Stimulated activated CD4-positive, alpha-beta T cell treated with anti-CD3 and anti-CD28 coated beads, Interleukin-1b, Interleukin-23, amount 100 ng/mL, for 4 hours (primary cell): ENCODE measurements around the gene TRIM8.

Experiments used
- DNase-seq, 2 donors: peaks; one replicate each; pipeline ENCODE4 v3.0.0-alpha.2; 2020; ENCODE audit warnings: low read depth in 2 of 2

The TRIM8 gene

GRCh38 chr10:102633287-102633686, 11.0 kb upstream of the TRIM8 start:
- DNase-seq, result no peak

- no peak for DNase-seq
Observed at GRCh38 chr10:102633848-102634247, 10.4 kb upstream of the TRIM8 start.

DNA sequence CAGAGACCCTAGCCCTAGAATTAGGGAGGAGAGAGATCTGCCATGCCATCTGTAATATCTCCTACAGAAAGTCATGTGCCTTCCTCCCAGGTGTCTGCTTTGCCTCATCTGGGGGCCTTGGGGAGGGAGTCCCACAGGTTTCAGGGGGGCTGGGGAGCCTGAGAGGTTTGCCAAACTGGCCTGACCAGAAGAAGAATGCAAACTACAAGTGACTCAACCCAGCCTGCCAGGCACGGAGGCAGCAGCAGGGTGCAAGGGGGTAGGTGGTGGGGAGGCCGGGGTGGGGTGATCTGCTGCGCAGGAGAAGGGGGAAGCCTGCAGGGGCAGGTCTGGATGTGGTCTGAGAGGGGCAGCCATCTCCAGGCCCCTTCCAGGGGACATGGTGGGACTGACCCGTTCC, 9.6 kb upstream of the TRIM8 start:
- no peak for DNase-seq

DNA sequence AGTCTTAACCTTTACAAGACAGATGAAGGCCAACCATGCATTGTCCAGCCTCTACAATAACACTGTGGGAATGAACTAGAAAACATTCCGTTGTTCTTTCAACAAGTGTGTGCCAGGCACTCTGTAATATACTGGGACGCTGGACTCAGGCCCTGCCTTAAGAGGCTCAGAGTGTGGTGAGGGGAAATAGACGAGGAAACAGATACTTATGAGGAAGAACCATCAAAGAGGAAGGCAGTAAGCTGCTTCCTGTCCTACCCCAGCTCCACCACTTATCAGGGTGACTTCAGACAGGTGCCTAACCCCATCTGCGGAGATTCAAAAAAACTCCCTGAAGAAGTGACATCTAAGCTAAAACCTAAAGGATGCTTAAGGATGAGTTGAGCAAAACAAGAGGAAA, 8.9 kb upstream of the TRIM8 start:
- no peak for DNase-seq

GRCh38 chr10:102639537-102639936, 4.7 kb upstream of the TRIM8 start:
- no peak for DNase-seq

- DNase-seq, result no peak
Observed at GRCh38 chr10:102641402-102641801, 2.9 kb upstream of the TRIM8 start.

GRCh38 chr10:102641880-102642735, 2.2 kb upstream of the TRIM8 start:
- peak; percentile 96 to 99 for DNase-seq

- DNase-seq, result peak; percentile 34 to 45
Observed at GRCh38 chr10:102642736-102643335, 1.4 kb upstream of the TRIM8 start.

- DNase-seq, result peak; percentile 9 to 48
Observed at GRCh38 chr10:102643336-102644065, 778 bp upstream of the TRIM8 start.

DNA sequence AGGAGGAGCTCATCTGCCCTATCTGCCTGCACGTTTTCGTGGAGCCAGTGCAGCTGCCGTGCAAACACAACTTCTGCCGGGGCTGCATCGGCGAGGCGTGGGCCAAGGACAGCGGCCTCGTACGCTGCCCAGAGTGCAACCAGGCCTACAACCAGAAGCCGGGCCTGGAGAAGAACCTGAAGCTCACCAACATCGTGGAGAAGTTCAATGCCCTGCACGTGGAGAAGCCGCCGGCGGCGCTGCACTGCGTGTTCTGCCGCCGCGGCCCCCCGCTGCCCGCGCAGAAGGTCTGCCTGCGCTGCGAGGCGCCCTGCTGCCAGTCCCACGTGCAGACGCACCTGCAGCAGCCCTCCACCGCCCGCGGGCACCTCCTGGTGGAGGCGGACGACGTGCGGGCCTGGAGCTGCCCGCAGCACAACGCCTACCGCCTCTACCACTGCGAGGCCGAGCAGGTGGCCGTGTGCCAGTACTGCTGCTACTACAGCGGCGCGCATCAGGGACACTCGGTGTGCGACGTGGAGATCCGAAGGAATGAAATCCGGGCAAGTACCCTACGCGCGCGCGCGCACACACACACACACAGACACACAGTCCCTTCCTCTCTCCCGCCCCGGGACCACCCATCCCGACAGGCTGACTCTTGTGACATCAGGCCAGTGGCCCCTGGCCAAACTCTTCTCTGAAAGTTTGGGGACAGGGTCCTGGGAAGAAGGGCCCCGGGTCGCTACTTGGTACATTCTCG, 538 bp downstream of the TRIM8 start:
- DNase-seq, result peak; percentile 62 to 71

DNA sequence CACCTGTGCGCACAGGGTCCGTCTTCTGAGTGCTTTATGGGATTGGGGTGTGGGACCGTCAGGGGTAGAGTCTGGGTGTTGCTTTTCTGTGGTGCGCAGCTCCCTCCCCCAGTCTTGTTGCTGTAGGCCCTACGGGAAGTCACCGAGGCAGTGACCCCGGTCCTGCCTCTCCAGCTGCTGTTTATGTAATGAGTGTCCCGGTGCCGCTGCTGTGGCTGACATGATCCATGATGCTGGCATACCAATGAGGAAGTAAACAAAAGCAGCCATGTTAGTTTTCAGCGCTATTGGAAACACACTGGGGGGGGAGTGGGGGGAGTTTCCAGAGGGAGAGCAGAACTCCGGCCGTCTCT, 1.1 kb downstream of the TRIM8 start:
- DNase-seq, result peak in 1 of 2 donors; percentile 15

- peak; percentile 52 for DNase-seq
Observed at GRCh38 chr10:102645741-102646609, 1.7 kb downstream of the TRIM8 start.

DNA sequence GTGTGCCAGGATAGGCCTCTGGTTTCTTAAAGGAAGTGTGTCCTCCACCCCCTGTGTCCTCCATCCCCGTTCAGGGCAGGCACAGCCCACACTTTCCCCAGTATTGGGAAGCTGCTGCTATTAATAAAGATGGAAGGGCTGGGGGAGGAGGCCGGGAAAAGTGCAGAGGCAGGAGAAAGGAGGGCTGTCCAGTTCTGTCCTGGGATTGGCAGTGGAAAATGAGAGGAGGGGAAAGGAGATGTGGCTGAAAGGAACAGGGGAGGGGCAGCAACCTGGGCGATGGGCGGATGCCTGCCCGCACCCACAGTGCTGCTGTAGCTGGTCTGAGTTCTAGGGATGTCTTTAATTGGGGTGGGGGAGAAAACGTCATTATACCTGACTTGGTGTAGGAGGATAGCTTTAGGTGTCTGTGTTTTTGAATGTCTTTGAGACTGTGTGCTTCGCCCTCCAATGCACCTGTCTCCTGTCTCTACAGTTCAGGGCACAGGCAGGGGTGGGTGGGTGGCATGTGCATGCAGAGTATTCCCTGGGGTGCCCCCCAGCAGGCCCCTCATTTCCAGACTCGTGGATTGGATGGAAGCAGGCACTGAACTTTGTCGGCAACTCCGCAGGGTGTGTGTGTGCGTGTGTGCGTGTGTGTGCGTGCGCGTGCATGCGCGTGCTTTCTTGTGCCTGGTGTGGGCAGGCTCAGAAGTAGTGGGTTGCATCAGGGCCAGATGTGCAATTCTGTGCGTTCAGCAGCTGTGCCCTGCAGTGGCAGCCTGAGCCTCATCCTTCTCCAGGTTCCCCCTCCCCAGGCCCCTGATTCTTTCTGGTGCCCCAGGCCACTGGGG, 2.5 kb downstream of the TRIM8 start:
- peak; percentile 17 to 21 for DNase-seq

GRCh38 chr10:102647443-102648268, 3.4 kb downstream of the TRIM8 start:
- no peak for DNase-seq

DNA sequence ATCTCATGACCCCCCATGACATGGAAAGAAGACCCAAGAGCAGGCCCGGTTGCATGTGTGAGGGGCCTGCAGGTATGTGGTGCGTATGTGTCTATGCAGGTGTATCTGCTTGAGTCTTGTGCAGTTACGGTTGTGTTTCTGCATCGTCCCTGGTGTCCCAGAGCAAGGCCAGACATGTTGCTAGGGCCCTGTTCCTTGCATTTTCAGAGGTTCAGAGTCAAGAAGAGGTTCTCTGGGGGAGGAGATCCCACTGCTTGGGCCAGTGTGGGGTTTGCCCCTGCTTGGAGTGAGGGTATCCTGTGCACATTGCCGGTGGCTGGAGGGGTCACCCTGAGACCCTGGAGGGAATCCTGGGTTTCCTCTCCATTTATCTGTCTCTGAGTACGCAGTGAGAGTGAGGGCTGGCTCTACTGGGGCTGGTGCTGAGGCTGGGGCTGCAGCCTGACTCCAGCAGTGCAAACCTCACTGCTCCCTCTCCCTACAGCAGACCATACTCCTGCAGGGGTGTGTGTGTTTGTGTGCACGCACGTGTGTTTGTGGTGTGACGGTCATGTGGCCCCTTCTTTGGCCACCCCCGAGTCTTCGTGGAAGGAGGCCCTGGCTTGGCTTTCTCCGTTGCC, 4.1 kb downstream of the TRIM8 start:
- DNase-seq, result no peak

- peak in 1 of 2 donors; percentile 20 for DNase-seq
Observed at GRCh38 chr10:102648889-102649796, 4.9 kb downstream of the TRIM8 start.

DNA sequence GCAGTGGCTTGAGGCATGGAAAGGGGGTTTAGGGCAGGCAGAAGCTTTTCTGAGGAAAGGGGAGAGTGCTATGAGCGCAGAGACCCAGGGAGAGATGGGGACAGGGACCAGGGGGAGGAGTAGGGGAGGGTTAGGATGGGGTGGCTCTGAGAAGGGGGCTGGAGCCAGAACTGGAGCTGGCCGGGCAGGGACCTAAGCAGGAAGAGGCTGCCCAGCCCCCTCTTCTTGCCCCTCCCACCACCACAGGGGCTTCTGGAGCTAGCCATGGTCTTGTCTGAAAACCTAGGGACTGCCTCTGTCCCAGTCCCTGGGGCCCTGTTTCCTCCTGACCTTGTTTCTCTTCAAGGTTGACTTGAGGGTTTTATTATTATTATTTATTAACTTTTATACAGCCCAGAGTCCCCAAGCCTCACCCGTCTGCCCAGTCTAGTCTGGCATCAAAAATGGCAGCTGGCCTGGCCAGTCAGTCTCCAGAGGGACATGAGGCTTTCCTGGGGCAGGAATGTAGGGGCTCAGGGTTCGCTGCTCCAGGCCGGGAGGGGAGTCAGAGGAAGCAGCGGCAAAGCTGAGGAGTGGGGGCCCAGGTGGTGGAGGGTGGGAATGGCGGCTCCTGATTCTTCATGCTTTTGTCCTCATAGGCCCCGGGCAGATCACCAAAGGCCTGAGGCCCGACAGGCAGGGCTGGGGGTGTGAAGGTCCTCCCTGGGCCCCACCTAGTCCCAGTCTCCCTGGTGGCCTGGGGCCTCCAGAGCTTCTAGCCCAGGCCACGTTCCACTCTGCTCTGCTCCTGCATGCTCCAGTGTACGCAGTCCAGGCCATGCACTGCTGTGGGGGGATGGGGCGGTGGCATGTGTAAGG, 5.7 kb downstream of the TRIM8 start:
- DNase-seq, result no peak
